GM18508 (cell line): Measurements from ENCODE around the gene CEP192.
"Not testable (repeated sequence)": the region's sequence is repeated elsewhere in the genome, so short reads cannot be mapped to it uniquely, and the experiment has no call there.

Experiments used
- ATAC-seq: cut with Tn5 transposase; IDR thresholded peaks from one replicate; pipeline ENCODE4 v1.9.1; 2021; ENCODE audit warnings: moderate number of reproducible peaks; ENCODE audit not compliant: insufficient read depth, unreplicated experiment

CEP192 gene

DNA sequence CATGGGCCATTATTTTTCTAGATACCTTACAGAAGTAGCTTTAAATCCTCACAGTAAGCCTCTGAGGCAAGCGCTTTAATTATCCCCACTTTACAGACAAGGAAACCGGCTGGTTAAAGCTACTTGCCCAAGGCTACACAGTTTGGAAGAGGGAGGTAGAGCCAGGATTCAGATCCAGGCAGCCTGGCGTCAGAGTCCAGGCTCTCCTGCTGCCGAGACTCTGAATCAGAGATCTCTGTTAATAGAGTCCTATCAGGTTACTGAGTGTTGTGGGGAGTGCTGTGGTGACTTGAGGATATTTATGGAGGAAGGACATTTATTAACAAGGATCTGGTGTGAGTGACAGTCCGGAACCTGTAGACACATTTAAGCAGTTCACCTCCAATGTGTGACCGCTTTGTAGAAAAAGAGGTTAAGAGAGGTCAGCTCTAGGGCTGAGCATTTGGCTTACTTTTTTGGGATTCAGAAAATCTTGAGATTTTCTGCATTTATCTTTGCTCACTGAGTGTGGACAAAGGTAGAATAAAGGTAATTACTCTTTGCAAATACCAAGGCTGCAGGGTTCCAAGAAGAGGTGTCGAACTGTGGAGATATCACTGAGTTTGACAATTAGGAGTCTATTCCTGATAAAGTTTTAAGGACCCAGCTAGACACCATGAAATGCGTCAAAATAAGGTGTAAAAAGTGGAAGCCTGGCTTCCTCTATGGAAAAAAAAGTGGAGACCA is 1.6 kb upstream of the CEP192 start:
- no peak for ATAC-seq

DNA sequence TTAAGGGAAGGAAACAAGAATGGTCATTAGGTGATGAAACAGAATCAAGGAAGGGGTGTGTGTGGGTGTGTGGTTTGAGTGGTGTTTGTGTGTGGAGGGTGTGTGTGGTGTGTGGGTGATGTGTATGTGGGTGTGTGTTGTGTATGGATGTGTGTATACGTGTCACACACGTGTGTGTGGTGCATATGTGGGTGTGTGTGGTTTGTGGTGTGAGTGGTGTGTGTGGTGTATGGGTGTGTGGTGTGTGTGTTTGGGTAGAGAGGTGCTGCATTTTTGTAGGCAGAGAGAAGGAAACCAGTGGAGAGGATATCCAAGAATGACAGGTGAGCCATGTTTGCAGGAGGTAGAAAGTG is 1.1 kb upstream of the CEP192 start:
- ATAC-seq = no peak

DNA sequence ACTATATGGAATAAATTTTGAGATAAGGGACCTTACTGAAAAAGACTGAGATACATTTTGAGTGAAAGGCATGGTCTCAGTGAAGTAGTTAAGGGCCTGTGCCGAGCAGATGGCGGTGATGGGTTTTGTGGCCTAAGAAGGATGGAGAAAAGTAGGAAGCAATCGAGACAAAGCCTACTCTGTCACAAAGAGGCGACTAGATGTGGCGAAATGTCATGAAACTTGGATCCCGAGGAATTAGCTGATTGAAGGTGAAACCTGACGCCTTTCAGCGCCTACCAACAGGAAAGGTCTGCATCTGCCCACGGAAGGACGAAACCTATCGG is 558 bp upstream of the CEP192 start:
- peak; percentile 1 for ATAC-seq

DNA sequence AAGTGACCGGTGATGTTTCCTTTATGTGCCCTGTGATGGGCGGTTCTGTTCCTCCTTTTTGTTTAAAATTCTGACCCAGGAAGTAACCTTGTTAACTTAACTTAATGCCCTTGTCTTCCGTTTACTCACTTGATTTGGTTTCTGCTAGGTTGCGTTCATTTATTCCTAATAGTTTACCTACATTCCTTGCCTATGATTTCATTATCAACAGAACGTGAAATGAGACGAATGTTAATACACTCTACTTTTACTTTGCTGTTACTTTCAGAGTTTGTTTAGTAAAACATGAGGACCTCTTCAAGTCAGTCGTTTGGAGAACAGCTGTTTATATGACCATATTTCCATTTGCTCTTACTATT is 638 bp downstream of the CEP192 start:
- no peak for ATAC-seq

DNA sequence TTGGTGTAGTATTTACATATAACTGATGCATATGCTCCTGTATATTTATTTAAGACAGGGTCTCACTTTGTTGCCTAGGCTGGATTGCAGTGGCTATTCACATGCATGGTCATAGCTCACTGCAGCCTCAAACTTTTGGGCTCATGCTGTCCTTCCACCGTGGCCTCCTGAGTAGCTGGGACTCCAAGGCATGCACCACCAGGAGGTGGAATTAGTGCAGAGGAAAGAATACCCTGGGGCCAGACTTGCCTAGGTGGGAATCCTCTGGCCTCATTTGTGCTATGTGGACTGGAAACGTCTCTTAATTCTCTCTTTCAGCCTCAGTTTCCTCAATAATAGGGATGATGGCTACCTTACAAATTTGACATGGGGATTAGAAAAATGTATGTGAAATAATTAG is 2.3 kb downstream of the CEP192 start:
- ATAC-seq = no peak

DNA sequence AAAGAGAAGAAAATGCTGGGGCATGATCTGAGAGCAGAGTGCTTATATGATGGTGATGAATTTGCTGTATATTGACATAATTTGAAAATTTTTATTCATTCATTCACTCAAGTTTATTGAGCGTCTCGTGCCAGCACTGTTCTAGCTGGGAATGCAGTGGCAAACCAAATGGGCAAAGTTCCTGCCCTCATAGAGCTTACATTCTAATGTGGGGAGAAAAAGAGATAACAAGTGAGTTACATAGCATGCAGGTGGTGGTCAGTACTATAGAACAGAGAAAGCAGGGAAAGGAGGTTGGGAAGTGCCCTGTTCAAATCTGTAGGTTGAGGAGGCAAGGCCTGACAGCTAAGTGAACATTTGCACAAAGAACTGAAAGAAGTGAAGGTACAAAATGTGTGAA is 4.3 kb downstream of the CEP192 start:
- ATAC-seq = no peak

DNA sequence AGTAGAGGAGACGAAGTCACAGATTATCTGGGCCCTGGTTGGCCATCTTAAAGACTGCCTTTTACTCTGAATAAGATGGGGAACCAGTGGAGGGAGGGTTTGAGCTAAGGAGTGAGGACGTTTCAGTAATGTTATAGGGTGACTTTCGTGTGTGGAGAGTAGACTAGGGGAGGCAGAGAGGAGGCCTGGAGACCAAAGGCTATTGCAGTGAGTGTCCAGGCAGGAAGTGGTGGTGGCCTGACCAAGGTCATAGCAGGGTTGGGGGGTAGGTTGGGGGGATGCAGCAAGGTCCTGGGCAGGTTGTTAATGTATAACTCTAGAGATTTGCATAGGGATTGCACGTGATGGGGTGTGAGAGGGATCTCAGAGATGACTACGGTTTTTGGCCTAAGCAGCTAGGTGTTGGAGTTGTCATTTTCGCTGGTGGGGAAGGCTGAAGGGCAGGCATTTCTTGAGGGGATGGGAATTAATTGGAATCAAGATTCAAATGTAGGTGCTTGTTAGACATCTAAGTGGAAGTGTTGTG is 4.9 kb downstream of the CEP192 start:
- ATAC-seq = no peak

DNA sequence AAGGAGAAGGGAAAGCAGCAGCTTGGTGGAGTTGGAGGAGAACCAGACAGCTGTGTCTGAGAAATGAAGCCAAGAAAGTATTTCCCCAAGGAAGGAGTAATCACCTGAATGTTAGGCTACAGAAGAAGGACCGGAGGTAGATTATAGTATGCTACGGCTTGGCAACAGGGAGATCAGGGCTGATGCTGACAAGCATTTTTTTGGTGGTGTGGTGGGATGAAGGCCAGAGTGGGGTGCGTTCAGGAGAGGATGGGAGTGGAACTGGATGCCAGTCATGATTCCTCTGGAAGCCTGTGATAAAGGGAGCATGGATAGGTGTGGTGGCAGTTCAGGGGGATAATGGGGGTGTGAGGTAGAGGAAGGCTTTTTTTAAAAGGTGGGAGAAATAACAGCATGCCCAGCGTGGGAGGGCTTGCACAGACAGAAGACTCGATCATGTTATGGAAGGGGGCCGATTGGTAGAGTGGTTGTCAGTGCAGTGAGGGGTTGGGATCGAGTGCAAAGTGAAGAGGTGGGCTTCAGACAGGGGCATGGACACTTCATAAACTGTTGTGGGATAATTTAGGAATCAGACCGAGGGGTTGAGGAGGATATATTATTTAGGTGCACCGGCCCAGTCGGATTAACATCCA is 5.6 kb downstream of the CEP192 start:
- ATAC-seq = no peak

DNA sequence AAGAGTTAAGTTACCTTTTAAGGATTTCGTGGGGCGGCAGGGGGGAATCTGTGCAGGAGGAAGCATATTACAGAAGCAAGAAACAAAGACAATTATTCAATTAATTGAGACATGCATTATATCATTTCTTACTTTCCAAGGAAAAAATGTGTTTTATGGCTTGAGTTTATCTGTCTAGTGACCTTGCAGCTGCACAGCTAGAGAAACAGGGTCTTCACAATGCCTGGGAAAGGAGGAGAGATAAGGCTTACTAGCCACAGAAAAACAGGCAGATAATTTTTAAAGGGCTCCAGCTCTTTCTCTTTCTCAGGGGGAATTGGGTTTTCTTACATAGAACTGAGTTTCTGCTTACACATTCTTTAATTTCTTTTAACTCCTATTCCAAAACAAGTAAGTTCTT is 6.2 kb downstream of the CEP192 start:
- ATAC-seq = not testable (repeated sequence)

DNA sequence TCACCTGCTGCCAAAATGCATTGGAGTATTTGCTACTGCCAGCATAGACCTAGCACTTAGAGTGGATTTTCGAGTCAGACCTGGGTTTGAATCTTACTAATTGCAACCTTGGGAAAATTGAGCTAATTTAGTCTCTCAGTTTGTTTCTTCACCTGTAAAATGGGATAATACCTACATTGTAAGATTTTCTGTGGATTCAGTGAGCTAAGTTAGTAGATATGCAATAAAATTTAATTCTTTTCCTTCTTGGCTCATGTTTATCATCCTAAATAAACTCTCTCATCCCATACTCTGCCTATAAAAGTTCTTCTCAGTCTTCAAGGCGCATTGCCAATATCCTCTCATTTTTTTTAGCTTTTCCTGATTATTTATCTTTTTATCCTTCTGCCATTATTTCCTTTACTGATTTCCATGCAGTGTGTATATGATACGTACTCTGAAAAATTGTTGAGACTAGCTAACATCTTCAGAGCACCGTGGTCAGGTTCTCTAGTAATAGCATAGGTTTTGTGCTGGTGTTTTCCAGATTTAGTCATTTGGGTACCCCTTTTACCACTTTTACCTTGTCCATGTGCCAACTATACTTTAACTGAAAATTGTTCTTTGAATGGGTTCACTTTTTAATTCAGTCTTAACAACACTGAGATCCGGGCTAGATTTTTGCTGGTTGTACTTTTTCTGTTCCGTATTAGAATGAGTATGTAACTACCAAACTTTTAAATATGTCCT is 7.3 kb downstream of the CEP192 start:
- no peak for ATAC-seq

DNA sequence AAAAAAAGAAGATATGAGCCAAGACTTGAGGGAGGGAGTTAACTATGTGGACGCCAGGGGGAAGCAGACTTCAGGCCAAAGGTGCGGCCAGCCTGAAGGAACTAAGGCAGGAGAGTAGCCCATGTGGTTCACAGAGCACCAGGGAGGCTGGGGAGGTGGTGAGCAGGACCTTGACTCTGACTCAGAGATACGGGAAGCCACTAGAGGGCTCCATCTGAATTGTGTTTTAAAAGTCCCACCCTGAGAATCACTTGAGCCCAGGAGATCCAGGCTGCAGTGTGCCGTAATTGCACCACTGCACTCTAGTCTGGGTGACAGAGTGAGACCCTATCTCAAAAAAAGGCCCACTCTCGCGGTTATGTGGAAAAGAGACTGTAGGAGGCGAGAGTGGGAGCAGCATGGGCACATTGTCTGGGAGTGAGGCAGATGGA is 12.3 kb downstream of the CEP192 start:
- no peak for ATAC-seq

DNA sequence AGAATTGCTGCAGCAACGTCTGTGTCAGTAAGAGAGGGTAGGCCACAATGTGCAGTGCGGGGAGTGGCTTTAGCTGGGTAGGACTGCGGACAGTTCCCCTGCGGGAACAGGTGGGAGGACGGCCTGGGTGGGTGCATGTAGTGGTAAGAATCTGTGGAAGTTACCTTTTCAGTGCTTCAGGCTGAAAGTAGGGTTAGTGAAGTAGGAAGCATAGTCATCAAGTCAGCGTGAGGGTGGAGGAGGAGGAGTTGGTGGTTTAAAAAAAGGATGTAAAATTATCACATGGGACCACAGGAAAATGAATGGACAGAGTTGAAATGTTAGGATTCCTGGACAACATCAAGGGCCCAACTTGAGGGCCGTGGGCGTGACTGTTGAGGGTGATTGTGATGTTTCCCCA is 13.2 kb downstream of the CEP192 start:
- no peak for ATAC-seq

DNA sequence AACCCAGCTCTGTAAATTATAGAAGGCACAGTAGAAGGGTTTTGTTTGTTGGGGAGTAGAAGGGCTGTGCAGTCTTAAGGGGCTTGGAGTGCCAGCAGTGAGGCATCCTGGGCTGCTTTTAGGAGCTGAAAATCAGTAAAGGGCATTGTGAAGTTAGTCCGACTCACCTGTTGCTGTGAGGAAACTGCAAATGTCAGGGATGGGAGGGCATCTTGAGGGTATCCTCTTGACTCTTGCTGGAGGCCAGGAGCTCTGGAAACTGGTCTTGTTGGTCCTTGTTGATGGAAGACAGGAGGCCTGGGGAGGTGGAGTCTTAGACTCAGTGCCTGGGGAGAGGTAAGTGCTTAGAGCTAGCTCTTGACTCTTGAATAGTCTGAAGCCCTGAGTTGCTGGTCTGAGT is 14.1 kb downstream of the CEP192 start:
- ATAC-seq = no peak

DNA sequence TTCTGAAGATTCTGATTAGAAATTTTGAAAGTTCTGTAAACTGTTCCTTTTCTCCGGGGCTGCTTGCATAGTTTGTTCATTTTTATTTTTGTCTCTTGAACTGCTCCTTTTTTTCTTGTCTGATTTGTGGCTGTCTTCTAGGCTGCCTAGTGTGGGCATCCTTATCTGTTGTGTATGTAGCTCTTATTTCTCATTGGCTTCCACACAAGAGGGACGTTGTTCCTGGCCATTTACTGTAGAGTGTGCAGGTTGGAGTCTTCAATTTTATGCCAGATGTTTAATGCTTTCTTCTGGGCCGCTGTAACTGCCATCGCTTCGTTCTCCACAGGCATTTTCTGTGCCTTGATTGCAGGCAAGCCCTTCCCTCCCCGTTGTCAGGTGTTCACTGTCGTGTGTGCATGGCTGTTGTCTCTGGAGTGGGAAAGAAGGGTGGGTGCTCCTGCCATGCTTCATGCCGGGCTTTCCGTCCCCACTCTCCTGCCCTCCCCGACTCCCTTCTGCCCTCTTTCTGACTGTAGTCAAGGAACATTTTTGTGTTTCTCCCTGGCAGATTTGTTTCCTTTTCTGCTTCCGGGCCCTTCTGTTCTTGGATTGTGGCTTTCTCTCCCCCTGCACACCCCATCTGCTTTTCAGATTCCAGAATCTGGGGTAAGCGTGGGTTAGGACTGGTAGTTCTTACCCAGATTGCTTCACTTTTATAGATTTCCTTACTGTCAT is 15.5 kb downstream of the CEP192 start:
- ATAC-seq = no peak

DNA sequence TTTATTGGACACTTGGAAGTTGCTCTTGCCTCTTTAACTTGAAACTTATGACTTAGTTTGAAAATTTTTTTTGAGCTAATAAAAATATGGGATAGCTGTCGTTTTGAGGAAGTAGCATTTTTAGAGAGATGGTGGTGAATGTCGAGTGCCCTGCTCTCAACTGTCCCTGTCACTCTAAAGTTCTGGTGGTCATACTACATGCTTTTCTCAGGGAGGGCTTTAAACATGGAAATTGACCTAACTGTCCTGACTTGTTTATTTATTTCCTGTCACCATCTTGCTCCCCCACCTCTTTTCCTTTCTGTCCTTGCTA is 16.0 kb downstream of the CEP192 start:
- ATAC-seq = no peak

DNA sequence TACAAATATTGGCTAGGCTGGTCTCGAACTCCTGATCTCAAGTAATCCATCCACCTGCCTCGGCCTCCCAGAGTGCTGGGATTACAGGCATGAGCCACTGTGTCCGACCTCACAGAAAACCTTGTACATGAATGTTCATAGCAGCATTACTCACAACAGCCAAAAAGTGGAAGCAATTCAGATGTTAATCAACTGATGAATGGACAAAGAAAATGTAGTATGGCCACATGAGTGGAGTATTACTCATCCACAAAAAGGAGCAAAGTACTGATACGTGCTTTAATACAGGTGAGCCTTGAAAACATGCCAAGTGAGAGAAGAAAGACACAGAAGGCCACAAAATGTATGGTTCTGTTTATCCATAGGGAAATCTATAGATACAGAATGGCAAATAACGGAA is 20.6 kb downstream of the CEP192 start:
- ATAC-seq = no peak

DNA sequence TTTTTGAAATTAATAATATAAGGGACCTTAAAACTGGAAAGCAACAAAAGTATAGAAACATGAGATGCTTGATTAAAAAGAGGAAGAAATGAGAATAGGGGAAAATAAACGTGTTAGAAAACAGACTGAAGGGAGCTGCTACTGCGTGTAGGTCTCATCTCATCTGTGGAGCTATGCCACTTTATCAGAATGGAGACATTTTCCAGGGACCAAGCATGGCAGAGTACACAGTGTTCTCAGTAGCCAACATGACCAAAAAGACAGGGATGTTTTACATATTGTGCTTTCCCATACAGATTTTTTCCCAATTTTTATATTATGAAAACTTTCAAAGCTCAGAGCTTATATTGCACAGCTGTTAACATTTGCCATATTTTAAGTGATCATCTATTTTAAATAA is 23.1 kb downstream of the CEP192 start:
- no peak for ATAC-seq

DNA sequence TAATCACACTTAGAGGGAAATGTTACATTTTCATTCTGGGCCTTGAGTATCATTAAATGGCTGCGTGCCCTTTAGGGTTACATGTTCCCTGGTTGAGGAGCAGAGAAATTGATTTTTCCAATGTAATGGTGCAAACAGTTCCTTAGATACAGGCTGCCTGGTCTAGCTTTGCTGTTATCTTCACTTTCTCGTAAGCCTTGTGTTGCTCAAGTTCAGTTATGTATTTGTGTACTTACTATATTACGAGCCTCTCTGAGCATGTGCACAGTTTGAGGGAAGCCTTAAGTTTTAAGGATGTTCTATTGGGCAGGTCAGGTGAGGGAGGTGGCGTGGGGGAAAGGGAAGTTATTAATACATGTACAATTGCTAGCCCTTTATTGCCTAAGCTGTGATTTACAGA is 23.7 kb downstream of the CEP192 start:
- ATAC-seq = no peak

DNA sequence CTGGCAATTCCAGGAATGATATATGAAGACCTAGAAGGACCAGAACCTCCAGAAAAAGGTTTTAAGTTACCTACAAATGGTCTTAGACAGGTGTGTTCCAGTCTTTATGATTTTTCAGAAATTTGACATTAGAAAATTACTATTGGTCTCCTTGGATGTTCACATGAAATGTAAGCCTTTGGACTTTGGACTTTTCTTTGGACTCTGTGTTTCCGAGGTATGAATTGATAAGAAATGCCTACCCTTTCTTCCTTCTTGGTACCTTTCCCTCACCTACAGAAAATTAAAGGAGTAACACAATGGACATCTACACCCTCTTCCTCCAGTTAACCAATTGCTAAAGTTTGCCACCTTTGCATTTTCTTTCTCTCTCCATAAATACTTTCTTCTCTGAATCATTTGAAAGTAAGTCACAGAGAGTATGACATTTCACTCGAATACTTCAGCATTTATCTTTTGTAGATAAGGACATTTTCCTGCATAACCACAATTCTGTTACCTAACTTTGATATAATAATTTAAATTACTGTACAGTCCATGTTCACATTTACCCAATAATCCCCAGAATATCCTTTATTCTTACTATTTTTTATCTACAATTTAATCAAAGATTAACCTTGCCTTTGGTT is 26.2 kb downstream of the CEP192 start:
- no peak for ATAC-seq

DNA sequence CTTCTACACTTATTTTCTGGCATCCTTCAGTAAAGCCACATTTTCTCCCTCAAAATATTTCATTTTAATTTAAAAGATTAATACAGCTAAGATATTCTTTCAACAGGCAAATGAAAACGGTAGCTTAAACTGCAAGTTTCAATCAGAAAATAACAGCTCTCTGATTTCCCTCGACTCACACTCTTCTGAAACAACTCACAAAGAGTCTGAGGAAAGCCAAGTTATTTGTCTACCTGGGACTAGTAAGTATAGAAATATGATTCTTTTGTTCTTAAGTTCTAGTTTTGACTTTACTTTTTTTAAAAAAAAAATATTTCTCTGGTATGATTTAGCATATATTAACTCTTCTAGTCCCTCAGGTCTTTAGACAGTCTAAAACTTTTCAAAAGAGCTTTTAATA is 27.2 kb downstream of the CEP192 start:
- ATAC-seq = no peak

DNA sequence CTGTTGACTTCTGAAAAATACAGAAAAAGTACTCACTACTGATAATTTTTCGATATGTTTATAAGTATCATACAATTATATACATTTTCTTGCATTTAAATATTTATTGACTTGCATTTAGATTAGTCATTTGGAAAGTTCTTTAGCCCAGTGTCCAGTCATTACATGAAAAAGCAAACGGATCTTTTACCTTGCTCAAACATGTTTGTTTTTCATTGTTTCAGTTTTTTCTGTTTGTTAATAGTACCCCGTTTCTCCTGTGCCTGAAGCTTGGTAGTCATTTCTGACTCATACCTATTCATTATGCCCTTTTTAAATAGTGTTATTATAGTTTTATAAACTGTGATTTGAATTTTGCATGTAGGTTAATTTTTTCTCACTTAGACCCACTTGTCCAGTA is 28.1 kb downstream of the CEP192 start:
- ATAC-seq = no peak
